Cardiac septum (tissue), 1 donor: ENCODE results near the gene TRIM2. TPM values are rescaled to one million over a fixed set of nuclear protein-coding genes. Genes with fewer than 3 reads are reported as not detected.

Source experiments
- DNase-seq: peaks from one replicate; pipeline ENCODE4 v3.0.0-alpha.2; 2020; ENCODE audit warnings: low spot score
- intact Hi-C: fragments of 100-400 bp; cut with DNase I; formaldehyde crosslinking; loops from one replicate; pipeline ENCODE4 v1.14.0; 2022
- total RNA-seq: library from RNA; stranded (reverse); fragmentation: NEBNext Ultra II Directional; extraction: Animal tissue kit (Norgen Biotek cat#: 25700); gene quantifications from one replicate; pipeline ENCODE4 v1.2.1, GENCODE V29; 2021
- donor health status: DM: no; HTN: no; CAD: no.

TRIM2 gene
- total RNA-seq, 1 donor from 2014 or later, result 23.4 TPM

GRCh38 chr4:153296040-153296823, 92.0 kb downstream of the TRIM2 start:
- intact Hi-C loops, result no loop called here
- no peak for DNase-seq

GRCh38 chr4:153297116-153297515, 92.9 kb downstream of the TRIM2 start:
- intact Hi-C loops, result no loop called here
- no peak for DNase-seq

- intact Hi-C loops, result no loop called here
- no peak for DNase-seq
Measured at GRCh38 chr4:153310793-153311192, 106.5 kb downstream of the TRIM2 start.

GRCh38 chr4:153314915-153315314, 110.7 kb downstream of the TRIM2 start:
- intact Hi-C loops, result loop anchor here (5.0 kb wide), 1 partner anchor 93 kb away; no protein-coding TSS in a partner anchor
- DNase-seq, result no peak

- intact Hi-C loops, result loop anchor here (1.0 to 5.0 kb wide), 3 partner anchors 97 to 176 kb away; no protein-coding TSS in a partner anchor
- no peak for DNase-seq
Measured at GRCh38 chr4:153318696-153319320, 114.6 kb downstream of the TRIM2 start.

GRCh38 chr4:153322791-153323190, 118.5 kb downstream of the TRIM2 start:
- intact Hi-C loops, result no loop called here
- DNase-seq, result no peak

GRCh38 chr4:153324046-153324445, 119.8 kb downstream of the TRIM2 start:
- intact Hi-C loops, result no loop called here
- DNase-seq, result no peak

GRCh38 chr4:153325558-153325957, 121.3 kb downstream of the TRIM2 start:
- intact Hi-C loops, result no loop called here
- no peak for DNase-seq

- intact Hi-C loops, result no loop called here
- no peak for DNase-seq
Measured at GRCh38 chr4:153326513-153326912, 122.3 kb downstream of the TRIM2 start.

GRCh38 chr4:153327247-153327646, 123.0 kb downstream of the TRIM2 start:
- no peak for DNase-seq
- intact Hi-C loops, result no loop called here

- DNase-seq, result no peak
- intact Hi-C loops, result no loop called here
Measured at GRCh38 chr4:153332936-153333335, 128.7 kb downstream of the TRIM2 start.

GRCh38 chr4:153333874-153334273, 129.6 kb downstream of the TRIM2 start:
- no peak for DNase-seq
- intact Hi-C loops, result no loop called here

GRCh38 chr4:153335665-153336064, 131.4 kb downstream of the TRIM2 start:
- DNase-seq, result no peak
- intact Hi-C loops, result no loop called here

GRCh38 chr4:153337686-153338085, 133.4 kb downstream of the TRIM2 start:
- intact Hi-C loops, result no loop called here
- no peak for DNase-seq

- intact Hi-C loops, result loop anchor here (5.0 to 10.0 kb wide), 2 partner anchors 306 to 403 kb away; no protein-coding TSS in a partner anchor
- no peak for DNase-seq
Measured at GRCh38 chr4:153341575-153342090, 137.4 kb downstream of the TRIM2 start.

- intact Hi-C loops, result loop anchor here (5.0 to 10.0 kb wide), 2 partner anchors 304 to 402 kb away; no protein-coding TSS in a partner anchor
- DNase-seq, result no peak
Measured at GRCh38 chr4:153342751-153343552, 138.7 kb downstream of the TRIM2 start.

- intact Hi-C loops, result loop anchor here (1.0 to 10.0 kb wide), 5 partner anchors 88 to 400 kb away; partner anchors contain the start of gene TMEM131L
Measured at GRCh38 chr4:153344131-153345011, 140.1 kb downstream of the TRIM2 start, which contains the start of gene MND1. Gene MND1, plus strand, starts transcription at chr4:153344688. Its CDS starts 50 bp downstream, at chr4:153344738.

More at GRCh38 chr4:153344131-153345011, 140.1 kb downstream of the TRIM2 start, which contains the start of gene MND1:
- DNase-seq, result peak; percentile 93
